Measurements from ENCODE around the gene CLCN6.

Gene CLCN6

DNA sequence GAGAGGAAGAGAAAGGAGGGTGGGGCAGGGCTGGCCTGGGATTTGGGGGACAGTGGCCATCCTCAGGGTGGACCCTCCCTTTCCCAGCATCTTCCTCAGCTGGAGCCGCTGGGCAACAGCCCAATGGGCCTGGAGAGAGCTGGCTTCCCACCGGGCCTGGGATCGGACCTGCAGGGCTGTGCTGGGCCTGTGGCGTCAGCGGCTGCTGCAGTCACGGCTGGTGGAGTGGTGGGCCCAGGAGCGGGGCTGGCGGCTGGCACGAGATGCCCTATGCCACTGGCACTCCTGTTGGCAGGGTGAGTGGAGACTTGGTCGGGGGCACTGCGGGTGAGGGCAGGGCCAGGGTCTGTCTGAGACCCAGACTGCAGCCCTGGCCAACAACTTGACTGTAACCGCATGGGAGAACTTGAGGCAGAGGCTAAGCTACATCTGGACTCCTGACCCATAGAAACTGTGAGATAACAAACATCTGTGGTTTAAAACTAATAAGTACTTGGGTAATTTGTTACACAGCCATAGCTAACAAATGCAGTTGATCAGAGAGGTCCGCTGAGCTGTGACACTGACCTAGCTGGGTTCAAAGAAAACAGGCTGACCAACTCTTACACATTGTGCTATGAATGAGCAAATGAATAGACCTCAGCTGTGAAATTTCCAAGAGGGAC is 26.1 kb upstream of the CLCN6 start:
- no peak for DNase-seq (ENCODE audit: low spot score)

DNA sequence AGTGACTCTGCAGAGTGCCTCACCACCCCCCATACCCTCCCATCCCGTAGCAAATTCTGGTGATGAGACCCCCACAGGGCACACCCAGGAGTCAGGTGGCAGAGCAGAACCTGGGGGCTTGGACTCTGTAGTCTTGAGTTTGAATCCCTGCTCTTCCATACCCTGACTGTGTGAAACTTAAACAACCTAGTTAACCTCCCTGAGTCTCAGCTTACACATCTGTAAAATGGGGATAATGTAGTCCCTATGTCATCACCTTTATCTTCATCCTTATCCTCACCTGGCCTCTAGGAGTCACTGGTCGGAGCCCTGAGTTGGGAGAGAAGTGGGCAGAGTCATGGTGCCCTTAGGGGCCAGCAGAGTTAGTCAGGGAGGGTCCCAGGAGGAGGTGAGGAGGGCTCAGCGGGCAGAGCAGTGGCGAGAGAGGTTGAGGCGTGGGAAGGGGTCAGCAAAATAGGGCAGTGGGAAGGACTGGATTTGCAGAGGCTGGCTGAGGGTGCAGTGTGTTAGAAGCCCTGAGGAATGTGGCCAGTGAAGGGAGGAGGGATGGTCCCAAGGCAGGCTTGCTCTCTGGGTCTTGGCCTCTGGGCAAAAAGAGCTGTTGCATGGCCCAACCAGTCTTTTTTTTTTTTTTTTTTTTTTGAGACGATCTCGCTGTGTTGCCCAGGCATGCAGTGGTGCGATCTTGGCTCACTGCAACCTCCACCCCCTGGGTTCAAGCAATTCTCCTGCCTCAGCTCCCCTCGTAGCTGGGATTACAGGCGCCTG is 25.4 kb upstream of the CLCN6 start:
- no peak for DNase-seq (ENCODE audit: low spot score)

DNA sequence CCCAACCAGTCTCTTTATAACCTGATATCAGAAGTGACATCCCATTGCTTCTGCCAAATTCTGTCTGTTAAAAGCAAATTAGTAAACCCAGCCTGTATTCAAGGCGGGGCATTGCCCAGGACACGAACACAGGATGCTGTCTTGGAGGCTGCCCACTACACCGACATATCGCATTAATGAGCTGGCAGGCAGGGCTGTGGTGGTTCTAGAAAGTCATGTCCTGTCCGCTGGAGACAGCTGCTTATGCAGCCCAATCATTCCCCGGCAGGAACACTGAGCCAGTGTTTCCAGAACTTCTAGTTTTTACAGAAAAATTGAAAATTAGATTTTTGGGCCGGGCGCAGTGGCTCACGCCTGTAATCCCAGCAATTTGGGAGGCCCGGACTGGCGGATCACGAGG is 24.7 kb upstream of the CLCN6 start:
- no peak for DNase-seq (ENCODE audit: low spot score)

DNA sequence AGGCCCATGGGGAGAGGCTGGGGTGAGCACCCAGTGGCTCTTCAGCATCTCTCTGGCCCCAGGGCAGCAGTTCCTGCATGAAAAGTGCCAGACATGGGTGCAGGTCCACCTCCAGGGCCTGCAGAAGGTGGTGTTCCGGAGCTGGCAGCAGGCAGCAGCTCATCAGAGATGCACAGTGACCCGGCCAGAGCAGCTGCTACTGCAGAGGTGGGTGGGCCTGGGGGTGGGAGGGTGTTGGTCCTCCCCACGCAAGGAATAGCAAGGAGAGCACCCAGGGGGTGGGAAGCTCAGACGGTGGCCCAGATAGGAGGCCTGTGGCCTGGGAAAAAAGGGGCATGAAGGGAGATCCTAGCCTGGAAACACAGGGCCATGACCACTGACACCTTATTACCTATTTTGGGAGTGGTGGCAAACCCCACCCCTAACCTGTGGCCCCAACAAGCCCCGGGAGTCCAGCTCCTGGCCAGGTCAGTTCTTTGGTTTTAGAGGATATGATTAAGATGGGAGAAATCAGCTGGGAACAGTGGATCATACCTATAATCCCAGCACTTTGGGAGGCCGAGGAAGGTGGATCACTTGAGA is 23.8 kb upstream of the CLCN6 start:
- no peak for DNase-seq (ENCODE audit: low spot score)

DNA sequence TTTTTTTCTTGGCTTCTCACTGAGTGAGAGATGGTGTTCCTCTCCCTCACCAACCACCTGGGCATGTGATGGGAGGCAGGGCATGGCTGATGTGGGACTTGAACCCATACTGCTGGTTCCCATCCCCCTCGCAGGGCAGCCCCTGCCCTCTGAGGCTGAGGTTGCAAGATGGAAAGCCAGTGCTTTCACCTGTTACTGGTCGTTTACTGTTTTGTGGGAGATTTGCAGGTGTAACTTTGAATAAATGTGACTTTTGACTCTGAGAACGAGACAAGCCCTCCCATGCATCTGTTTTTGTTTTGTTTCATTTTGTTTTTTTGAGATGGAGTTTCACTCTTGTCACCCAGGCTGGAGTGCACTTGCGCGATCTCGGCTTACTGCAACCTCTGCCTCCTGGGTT is 22.4 kb upstream of the CLCN6 start:
- DNase-seq (ENCODE audit: low spot score), result no peak

DNA sequence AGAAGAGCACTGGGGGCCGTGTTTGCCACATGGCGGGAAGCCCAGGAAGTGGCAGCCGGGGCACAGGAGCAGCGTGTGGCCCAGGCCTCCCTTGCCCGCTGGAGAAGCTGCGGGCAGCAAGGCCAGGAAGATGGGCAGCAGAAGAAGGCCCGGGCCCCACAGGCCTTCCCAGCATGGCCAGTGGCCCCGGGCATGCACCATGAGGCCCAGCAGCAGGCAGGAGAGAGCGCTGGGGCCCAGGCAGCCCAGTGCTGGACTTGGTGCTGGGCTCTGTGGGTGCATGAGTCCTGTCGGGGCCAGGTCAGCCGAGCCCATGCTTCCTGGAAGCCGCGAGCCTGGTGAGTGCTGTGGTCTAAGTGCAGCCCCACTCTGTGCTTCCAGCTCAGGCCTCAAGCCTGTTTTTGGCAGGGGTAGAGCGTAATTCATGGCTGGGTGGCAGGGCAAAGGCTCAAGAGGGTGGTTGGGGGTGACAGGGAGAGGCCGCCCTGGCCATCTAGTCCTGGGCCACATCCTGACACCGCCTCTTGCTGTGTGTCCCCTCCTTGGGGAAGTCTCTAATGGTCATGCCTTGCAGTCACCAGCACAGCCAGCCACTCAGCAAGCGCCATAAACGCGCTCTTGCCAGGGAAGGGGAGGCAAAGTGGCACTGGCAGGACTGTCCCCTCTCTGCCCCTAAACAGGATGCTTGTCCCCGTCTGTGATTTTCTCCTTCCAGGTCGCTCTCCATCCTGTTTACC is 21.6 kb upstream of the CLCN6 start:
- DNase-seq (ENCODE audit: low spot score), result no peak

DNA sequence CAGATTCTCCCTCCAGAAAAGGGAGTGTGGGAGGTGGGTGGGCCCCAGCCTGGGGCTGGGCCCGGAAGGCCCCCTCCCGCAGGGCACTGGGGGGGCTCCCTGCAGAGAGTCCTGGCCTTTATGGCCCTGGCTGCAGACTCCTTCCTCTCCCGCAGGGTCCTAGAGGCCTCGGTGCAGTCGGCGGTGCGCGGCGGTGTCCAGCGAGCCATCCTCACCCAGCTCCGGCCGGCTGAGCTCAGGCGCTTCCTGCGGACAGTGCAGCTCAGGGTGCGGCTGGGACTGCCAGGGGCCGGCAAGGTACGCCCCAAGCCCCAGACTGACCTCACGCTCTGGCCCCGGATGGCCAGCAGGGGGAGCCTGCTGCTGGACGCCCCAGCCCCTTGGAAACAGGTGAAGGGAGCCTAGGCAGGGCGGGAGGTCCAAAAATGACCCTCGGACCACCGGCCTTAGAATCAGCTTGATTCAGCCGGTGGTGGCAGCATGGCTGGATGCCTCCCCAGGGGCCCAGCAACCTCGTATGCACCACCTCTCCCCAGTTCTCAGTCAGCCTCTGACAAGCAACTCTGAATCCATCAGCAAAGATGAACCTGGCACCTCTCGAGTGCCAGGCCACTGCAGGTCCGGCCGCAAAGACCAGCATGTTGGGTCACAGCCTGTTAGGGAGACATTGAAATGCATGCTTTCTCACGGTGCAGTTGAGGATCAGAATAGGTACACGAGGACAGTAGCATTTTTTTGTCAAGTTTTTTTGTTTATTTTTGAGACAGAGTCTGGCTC is 20.8 kb upstream of the CLCN6 start:
- peak; percentile 51 for DNase-seq (ENCODE audit: low spot score)

DNA sequence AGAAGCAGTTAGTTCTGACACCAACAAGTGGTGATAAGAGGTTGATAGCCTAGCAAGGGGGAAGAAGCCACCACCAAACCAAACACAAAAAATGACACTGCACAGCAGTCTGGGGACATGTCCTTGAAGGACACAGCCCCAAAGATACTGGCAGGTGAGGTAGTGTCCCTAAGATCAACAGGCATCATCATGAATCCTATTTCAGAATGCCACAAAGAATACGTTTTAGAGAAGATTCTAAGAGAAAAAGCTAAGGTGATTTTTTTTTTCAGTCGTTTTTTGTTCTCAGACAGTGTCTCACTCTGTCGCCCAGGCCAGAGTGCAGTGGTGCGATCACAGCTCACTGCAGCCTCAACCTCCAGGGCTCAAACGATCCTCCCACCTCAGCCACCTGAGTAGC is 19.8 kb upstream of the CLCN6 start:
- no peak for DNase-seq (ENCODE audit: low spot score)

DNA sequence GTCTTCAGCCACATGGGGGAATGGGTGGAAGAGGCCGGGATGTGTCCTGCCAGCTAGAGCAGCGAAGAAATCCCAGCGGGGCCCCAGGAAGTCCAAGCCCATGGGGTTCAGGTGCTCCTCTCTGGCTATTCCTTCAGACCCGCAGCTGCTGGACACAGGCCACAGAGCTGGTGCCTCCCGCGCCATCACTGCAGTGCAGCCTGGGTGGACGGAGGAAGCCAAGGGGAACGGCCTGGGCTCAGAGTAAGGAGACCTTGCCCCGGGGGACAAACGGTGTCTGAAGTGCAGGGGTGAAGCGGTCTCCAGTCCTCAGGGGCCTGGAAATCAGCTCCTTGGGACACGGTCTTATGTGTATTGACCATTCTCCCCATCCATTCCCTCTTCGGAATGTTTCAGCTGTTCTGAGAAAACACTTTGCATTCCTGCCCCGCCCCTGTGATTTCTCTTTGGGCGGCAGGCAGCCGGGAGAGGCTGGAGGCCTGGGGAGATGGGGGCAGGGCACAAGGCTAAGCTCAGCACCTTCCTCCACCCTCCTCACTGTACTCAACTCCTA is 18.7 kb upstream of the CLCN6 start:
- no peak for DNase-seq (ENCODE audit: low spot score)

DNA sequence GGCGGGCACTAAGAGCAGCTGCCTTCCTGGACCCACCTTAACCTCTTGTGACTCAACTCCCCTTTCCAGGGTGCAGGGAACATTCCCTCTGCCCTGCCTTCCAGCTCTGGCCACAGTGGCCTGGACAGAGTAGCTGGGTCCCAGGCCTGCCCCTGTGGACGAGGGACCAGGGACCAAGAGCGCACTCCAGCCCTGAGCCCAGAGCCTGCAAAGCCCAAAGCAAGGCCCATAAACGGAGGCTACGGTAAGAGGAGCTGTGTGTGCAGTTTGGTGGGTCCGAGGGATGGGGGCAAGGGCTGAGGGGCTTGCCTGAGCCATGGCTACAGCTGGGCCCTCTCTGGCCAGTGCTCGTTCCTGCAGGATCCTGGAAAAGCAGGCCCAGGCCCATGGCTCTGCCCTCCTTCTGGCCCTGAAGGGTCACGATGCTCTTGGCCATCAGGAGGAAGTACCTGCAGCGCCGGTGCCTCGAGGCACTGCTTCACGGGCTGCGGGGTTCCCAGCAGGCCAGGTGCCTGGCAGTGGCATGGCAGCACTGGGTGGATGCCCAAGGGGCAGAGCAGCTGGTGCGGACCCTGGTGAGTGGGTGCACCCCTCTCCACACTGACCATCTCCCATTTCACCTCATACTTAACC is 18.1 kb upstream of the CLCN6 start:
- DNase-seq (ENCODE audit: low spot score), result no peak

DNA sequence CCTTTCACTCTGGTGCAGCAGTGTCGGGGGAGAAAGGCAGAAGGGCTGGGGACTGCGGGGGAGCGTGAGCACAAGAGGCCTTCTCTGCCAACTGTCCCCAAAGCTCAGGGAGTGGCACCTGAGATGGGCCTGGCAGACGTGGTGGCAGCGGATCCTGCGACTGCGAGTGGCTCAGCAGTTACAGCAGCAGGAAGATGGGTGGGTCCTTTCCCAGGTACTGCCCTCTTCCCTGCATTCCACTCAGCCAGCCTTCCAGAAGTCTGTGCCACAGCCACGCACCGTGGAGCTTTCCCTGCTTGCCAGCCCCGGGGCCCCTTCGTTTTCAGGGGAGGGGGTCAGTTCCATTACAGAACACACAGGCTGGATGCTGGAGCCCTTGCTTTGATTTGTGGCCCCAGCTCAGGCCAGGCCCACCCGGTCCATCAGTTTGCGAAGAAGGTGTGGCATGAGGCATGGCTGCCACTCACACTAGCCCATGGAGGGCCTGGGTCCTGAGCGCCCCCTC is 17.4 kb upstream of the CLCN6 start:
- no peak for DNase-seq (ENCODE audit: low spot score)

DNA sequence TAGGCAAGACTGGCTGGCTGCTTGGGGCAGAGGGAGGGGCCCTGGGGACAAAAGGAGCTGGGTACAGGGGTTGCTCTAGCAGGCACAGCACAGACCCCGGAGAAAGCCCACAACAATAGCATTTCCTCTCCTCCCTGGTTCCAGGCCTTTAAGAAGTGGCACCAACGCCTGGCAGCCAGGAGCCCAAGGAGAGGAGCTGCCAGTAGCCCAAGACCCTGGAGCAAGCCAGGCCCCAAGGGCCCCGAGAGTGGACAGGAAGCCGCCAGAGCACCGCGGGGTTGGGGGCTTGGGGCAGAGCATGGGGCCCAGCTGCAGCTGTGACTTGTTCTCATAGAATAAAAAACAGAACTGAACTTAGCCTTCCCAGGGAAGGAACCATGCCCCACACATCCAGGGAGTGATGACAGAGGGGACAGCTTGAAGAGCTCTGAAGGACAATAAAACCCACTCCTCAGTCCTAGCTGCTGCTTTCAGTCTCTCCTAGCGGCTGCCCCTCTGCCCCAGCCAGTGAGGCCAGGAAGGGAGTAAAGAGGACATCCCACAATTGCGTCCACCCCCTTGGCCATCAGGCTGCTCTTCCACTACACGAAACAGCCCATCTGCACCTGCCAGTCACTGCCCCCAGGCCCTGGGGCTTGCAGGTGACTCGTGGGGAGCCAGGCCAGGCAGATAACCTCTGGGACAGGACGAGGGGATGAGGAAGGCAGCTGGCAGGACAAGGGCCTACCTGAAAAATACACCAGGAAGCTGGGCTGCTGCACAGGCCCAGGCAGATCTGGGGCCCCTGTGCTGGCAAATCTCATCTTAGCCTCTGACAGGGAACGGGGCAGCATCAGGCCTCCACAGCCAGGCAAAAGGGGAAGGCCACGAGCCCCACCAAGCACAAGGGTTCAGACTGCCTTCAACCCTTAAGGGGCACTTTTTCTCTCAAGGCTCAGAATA is 16.6 kb upstream of the CLCN6 start:
- DNase-seq (ENCODE audit: low spot score), result no peak

DNA sequence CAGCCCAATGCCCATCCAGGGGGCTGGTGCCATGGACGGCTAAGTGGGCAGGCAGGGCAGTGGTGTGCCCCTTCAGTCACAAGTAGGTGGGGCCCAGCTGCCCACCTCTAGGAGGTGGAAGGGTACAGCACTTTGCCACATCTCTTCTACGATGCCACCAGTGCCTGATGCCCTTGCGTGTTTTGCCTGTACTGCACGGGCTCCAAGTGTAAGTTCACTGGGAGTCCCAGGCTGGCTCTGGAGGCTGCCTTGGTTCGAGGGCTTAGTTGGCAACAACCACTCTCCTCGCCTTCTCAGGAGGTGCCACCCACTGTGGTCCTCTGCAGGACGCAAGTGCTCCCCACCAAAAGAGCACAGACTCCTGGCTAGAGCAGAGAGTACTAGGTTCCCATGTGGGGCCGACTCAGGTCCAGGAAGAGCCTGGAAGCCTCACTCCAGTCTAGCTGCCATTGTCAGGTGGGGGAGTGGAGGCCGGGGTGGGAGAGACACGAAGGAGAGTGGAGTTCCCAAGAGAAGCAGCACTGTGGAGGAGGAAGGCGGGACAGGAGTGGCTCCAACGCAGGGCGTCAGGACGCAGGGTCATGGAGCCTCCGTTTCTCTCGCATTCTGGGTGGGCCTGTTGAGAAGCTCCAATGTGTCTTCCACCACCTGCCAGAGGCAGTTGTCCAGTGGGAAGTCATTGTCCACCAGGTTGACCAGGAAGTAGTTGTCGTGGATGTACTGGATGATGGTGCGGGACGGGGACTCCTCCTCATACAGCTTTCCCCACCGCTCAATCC is 15.7 kb upstream of the CLCN6 start:
- DNase-seq (ENCODE audit: low spot score), result no peak

DNA sequence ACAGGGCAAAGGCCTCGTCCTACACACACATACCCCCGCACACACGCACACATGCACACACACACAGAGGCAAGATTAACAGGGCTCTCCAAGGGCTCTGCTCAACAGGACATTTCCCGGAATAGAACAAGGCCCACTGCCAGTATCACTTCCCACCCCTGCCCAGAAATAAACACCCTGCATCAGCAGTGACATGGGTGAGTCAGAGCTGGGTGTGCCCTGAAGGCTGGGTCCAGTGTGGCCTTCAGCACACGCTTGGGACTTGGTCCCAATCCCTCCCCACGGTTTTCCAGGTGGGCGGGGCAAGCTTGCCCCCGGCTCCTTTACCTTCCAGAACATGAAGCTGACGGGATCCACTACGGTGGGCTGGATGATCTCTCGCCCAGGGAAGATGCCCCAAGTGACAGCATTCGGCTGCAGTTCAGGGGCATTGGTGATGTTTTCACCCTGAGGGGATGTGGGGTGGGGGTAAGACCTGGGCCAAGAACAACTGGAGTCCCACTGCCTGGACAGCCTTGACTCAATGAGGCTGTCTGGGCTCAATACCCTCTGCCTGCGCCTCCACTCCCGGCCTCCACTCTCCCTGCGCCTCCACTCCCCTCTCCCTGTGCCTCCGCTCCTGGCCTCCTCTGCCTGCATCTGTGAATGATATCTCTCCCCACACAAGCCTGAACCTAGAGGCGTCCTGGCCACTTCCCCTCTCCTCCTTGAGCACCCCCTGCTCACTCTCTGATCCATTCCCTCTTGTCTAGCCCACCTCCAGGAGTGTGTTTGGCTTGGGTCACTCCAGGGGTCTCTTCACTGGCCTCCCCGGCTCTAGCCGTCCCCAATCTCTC is 14.9 kb upstream of the CLCN6 start:
- DNase-seq (ENCODE audit: low spot score), result no peak

DNA sequence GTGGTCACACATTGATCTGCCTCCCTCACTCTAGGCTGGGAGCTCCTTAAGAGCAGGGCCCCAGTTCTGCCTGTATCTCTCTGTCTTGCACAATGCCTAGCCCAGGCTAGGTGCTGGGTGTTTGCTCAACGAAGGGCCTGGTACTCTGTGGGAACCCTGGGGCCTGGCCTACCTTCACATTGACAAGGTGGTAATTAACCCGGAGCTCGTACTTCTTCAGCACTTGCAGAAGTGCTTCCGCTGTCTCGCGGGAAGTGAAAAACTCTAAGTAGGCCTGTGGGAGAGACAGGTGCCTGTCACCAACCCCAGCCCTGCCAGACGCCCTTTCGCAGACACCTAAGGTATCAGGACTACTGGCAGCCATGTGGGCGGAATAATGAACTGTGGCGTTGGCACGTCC is 13.9 kb upstream of the CLCN6 start:
- no peak for DNase-seq (ENCODE audit: low spot score)

DNA sequence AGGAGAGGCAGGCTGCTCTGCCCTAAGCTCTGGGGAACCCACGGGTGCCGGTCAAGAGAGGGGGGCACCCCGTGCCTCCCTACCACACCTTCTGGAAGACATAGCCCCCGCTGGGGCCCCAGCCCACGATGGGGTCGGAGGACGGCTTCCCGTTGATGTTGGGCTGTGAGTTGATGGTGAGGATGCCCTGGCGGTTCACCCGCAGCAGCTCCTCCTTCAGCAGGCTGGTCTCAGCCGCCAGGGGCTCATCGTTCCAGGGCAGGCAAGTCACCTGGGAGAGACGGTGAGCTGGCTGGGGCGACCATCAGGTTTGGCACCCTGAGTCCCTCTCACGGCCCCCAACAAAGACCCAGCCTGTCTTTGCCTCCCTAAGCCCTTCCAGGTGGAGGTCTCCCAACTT is 12.2 kb upstream of the CLCN6 start:
- DNase-seq (ENCODE audit: low spot score), result no peak

DNA sequence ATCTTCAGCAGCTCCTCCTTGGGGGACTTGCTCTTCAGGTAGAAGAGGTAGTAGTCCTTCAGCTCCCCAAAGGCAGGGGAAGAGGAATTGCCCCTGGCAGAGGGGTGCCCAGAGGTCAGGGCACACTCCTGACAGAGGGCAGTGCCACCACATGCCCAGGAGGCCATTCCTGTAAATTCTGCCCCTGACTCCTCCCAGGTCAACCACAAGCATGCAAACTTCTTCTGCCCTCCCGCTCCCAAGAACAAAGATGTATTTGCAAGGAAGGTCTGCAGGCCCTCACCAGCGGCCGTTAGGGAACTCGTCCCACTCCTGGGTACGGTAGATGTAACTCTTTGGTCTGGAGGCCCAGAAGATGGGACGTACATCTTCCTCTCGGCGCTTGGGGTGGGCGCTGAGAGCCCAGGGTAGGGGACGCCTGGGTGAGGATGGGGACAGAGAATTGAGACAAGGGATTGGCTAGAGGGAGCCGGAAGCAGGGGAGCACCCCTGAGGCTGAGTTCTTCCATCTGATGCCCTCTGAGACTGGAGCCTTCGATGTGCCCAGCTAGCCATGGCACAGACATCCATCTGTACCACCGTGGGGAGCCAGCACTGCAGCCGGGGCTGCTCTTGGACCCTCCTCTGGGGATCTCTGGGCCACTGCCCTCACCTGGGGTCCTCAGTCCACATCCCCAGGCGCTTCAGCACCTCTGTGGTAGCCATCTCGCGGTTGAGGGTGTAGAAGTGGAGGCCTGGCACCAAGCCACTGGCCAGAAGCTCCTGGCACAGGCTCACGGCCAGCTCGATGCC is 11.3 kb upstream of the CLCN6 start:
- no peak for DNase-seq (ENCODE audit: low spot score)

All from NAMALWA (cell line).